Naive thymus-derived CD4-positive, alpha-beta T cell (primary cell): ENCODE results near the gene CCDC126. TPM values are rescaled to one million over a fixed set of nuclear protein-coding genes. Genes with fewer than 3 reads are reported as not detected.

Source experiments
- ATAC-seq: fragments of 150-1000 bp; cut with Tn5 transposase; 2 replicates; pipeline ENCODE4 v1.10.0; 2021; ENCODE audit warnings: mild to moderate bottlenecking, moderate library complexity
- CTCF ChIA-PET: fragments of 350-600 bp; sonication (Branson Sonifier 250); formaldehyde crosslinking; loops from one replicate; lab custom pipeline; 2021; ENCODE audit warnings: antibody characterized with exemption; lab: Charles Lee
- POLR2A ChIA-PET: fragments of 350-600 bp; sonication (Branson Sonifier 250); formaldehyde crosslinking; loops from one replicate; lab custom pipeline; 2021; ENCODE audit warnings: antibody characterized with exemption, inconsistent platforms; lab: Charles Lee
- DNase-seq, 9 donors: peaks; one replicate each; pipeline versions ENCODE4 v3.0.0 to v3.0.0-alpha.2; 2020 to 2022; ENCODE audit warnings: mixed read lengths in 1 of 9
- H3K27ac ChIP-seq: one replicate; pipeline ENCODE4 v1.7.0; 2013; ENCODE audit warnings: mild to moderate bottlenecking, low read depth, low read length, moderate library complexity
- H3K27me3 ChIP-seq, 2 donors: one replicate each; pipeline ENCODE4 v1.7.0; 2013; ENCODE audit warnings: low read length in 2 of 2, mild to moderate bottlenecking in 2 of 2, moderate library complexity in 2 of 2; ENCODE audit not compliant: control insufficient read depth in 2 of 2, insufficient read depth in 2 of 2
- H3K36me3 ChIP-seq, 3 experiments: 1 replicate in 2 of 3; 2 replicates in 1 of 3; pipeline ENCODE4 v1.7.0; 2013; ENCODE audit warnings: low read length in 3 of 3, mild to moderate bottlenecking in 3 of 3, moderate library complexity in 1 of 3; ENCODE audit not compliant: insufficient read depth in 3 of 3, control insufficient read depth in 2 of 3
- H3K4me1 ChIP-seq, 2 donors: one replicate each; pipeline ENCODE4 v1.7.0; 2013; ENCODE audit warnings: low read length in 2 of 2, mild to moderate bottlenecking in 2 of 2, moderate library complexity in 1 of 2; ENCODE audit not compliant: control insufficient read depth in 2 of 2, insufficient read depth in 2 of 2
- H3K4me3 ChIP-seq: 2 replicates; pipeline ENCODE4 v1.7.0; 2013; ENCODE audit warnings: mild to moderate bottlenecking, low read length
- H3K9me3 ChIP-seq, 3 experiments: 1 replicate in 2 of 3; 2 replicates in 1 of 3; pipeline ENCODE4 v1.7.0; 2013; ENCODE audit warnings: low read length in 3 of 3; ENCODE audit not compliant: control insufficient read depth in 2 of 3
- H3K27ac Mint-ChIP-seq, 9 donors: one replicate each; pipeline ENCODE4 v1.8.0; 2020 to 2022; ENCODE audit warnings: mixed read lengths in 9 of 9, mild to moderate bottlenecking in 8 of 9, moderate library complexity in 5 of 9, inconsistent platforms in 2 of 9
- H3K27me3 Mint-ChIP-seq, 5 donors: one replicate each; pipeline ENCODE4 v1.8.0; 2021 to 2022; ENCODE audit warnings: mixed read lengths in 5 of 5, mild to moderate bottlenecking in 1 of 5
- H3K36me3 Mint-ChIP-seq, 5 donors: one replicate each; pipeline ENCODE4 v1.8.0; 2020 to 2022; ENCODE audit warnings: mixed read lengths in 5 of 5, mild to moderate bottlenecking in 3 of 5, inconsistent platforms in 1 of 5
- H3K4me1 Mint-ChIP-seq, 7 donors: one replicate each; pipeline ENCODE4 v1.8.0; 2020 to 2022; ENCODE audit warnings: mixed read lengths in 7 of 7, mild to moderate bottlenecking in 3 of 7, inconsistent platforms in 1 of 7
- H3K4me3 Mint-ChIP-seq, 10 donors: one replicate each; pipeline ENCODE4 v1.8.0; 2020 to 2022; ENCODE audit warnings: mild to moderate bottlenecking in 10 of 10, mixed read lengths in 10 of 10, moderate library complexity in 6 of 10, inconsistent platforms in 2 of 10
- H3K9me3 Mint-ChIP-seq, 11 donors: one replicate each; pipeline ENCODE4 v1.8.0; 2020 to 2022; ENCODE audit warnings: mixed read lengths in 11 of 11, mild to moderate bottlenecking in 4 of 11, inconsistent platforms in 1 of 11, moderate library complexity in 1 of 11
- intact Hi-C, 2 donors: fragments of 100-400 bp; cut with micrococcal nuclease; formaldehyde crosslinking; loops; one replicate each; pipeline ENCODE4 v1.15.1; 2023
- polyA plus RNA-seq, 2 donors: library from polyadenylated mRNA; unstranded; fragments of 300-500 nt; fragmentation: Illumina TruSeq; gene quantifications; one replicate each; pipeline ENCODE4 v1.2.3, GENCODE V29; 2021
- total RNA-seq, 6 experiments: library from RNA in 5 of 6; stranded (reverse) in 5 of 6; gene quantifications; 1 replicate in 5 of 6; 2 replicates in 1 of 6; pipeline ENCODE4 v1.2.3 and lab custom pipeline; 2021 to 2026

The CCDC126 gene
- total and polyA plus RNA-seq, 7 experiments from 2014 or later, result 7.0 to 24.7 (median 16.8) TPM

GRCh38 chr7:23616593-23616992, 19.4 kb downstream of the CCDC126 start:
- H3K4me3 Mint-ChIP-seq, result no peak overlapping the region
- peaks cover 6 to 76% (median 66%) of the 10 kb centered on the region in 5 donors for H3K36me3 Mint-ChIP-seq
- H3K4me1 Mint-ChIP-seq, result peaks cover 0 to 1% (median 0%) of the 10 kb centered on the region in 7 donors
- Histone ChIP-seq H3K4me3 (no peak overlapping the region), H3K27ac (no peak overlapping the region), H3K27me3 (no peaks in the 10 kb centered on the region), H3K4me1 (no peaks in the 10 kb centered on the region), H3K9me3 (peaks cover 0 to 5% (median 0%) of the 10 kb centered on the region in 3 experiments), H3K36me3 (peaks cover 0 to 15% (median 0%) of the 10 kb centered on the region in 3 experiments)
- intact Hi-C loops, result no loop called here
- ATAC-seq (no peak), DNase-seq (no peak)
- CTCF ChIA-PET, result interaction anchor here (1.0 kb wide), 1 partner anchor 63 kb away, joined by 3 read pairs; no protein-coding TSS in a partner anchor
- no peak overlapping the region for H3K27ac Mint-ChIP-seq
- H3K27me3 Mint-ChIP-seq, result no peaks in the 10 kb centered on the region
- POLR2A ChIA-PET, result no interaction called here
- H3K9me3 Mint-ChIP-seq, result peaks cover 8 to 48% (median 29%) of the 10 kb centered on the region in 11 donors

DNA sequence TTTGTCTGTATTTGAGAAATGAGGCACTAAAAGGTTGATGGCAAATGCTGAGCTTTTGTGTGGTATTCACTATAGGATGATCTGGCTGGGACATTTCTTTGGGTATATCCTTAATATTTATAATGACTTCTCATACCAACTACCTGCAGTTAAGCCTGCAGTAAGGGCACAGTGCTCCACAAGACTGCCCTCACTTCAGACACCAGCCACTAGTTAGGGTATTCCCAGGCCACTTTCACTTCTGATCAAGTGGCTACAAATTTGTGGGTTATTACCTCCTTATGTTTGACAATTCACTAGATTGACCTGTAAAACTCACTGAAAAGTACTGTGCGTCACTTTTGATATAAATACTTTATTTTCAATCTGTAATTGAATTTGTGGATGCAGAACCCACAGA, 20.3 kb downstream of the CCDC126 start:
- intact Hi-C loops, result no loop called here
- H3K4me1 ChIP-seq, result no peaks in the 10 kb centered on the region
- Mint-ChIP-seq H3K27ac (no peak overlapping the region), H3K4me1 (peaks cover 0 to 10% (median 5%) of the 10 kb centered on the region in 7 donors), H3K9me3 (peaks cover 8 to 48% (median 29%) of the 10 kb centered on the region in 11 donors), H3K36me3 (peaks cover 6 to 78% (median 72%) of the 10 kb centered on the region in 5 donors), H3K4me3 (no peak overlapping the region), H3K27me3 (no peaks in the 10 kb centered on the region)
- DNase-seq, result no peak
- H3K4me3 ChIP-seq, result no peak overlapping the region
- no peak overlapping the region for H3K27ac ChIP-seq
- H3K36me3 ChIP-seq, result peaks cover 0 to 14% (median 0%) of the 10 kb centered on the region in 3 experiments
- ATAC-seq, result no peak
- no peaks in the 10 kb centered on the region for H3K27me3 ChIP-seq
- peaks cover 0 to 5% (median 0%) of the 10 kb centered on the region in 3 experiments for H3K9me3 ChIP-seq
- ChIA-PET CTCF (interaction anchor here (0.7 kb wide), 1 partner anchor 48 kb away, joined by 4 read pairs; no protein-coding TSS in a partner anchor), POLR2A (no interaction called here)

- Mint-ChIP-seq H3K4me1 (peaks cover 0 to 11% (median 5%) of the 10 kb centered on the region in 7 donors), H3K27me3 (no peaks in the 10 kb centered on the region), H3K9me3 (peaks cover 8 to 48% (median 29%) of the 10 kb centered on the region in 11 donors), H3K36me3 (peaks cover 6 to 74% (median 68%) of the 10 kb centered on the region in 5 donors), H3K27ac (no peak overlapping the region), H3K4me3 (no peak overlapping the region)
- Histone ChIP-seq H3K4me3 (no peak overlapping the region), H3K27ac (no peak overlapping the region), H3K9me3 (peaks cover 0 to 5% (median 0%) of the 10 kb centered on the region in 3 experiments), H3K36me3 (peaks cover 0 to 11% (median 0%) of the 10 kb centered on the region in 3 experiments), H3K4me1 (no peaks in the 10 kb centered on the region), H3K27me3 (no peaks in the 10 kb centered on the region)
- intact Hi-C loops, result no loop called here
- POLR2A ChIA-PET, result no interaction called here
- ATAC-seq (no peak), DNase-seq (no peak)
- CTCF ChIA-PET, result no interaction called here
These were observed 21.1 kb downstream of the CCDC126 start for GRCh38 chr7:23618241-23618640.

- ATAC-seq (no peak), DNase-seq (no peak)
- POLR2A ChIA-PET, result no interaction called here
- peaks cover 0 to 8% (median 0%) of the 10 kb centered on the region in 3 experiments for H3K36me3 ChIP-seq
- no peaks in the 10 kb centered on the region for H3K27me3 ChIP-seq
- H3K4me1 Mint-ChIP-seq, result peaks cover 0 to 13% (median 7%) of the 10 kb centered on the region in 7 donors
- no peak overlapping the region for H3K4me3 Mint-ChIP-seq
- H3K36me3 Mint-ChIP-seq, result peaks cover 6 to 66% (median 59%) of the 10 kb centered on the region in 5 donors
- H3K27ac ChIP-seq, result no peak overlapping the region
- intact Hi-C loops, result no loop called here
- CTCF ChIA-PET, result no interaction called here
- H3K9me3 ChIP-seq, result peaks cover 0 to 5% (median 0%) of the 10 kb centered on the region in 3 experiments
- no peak overlapping the region for H3K4me3 ChIP-seq
- H3K27me3 Mint-ChIP-seq, result no peaks in the 10 kb centered on the region
- H3K9me3 Mint-ChIP-seq, result peaks cover 8 to 43% (median 28%) of the 10 kb centered on the region in 11 donors
- no peaks in the 10 kb centered on the region for H3K4me1 ChIP-seq
- no peak overlapping the region for H3K27ac Mint-ChIP-seq
These were observed 22.0 kb downstream of the CCDC126 start for GRCh38 chr7:23619141-23619540.

DNA sequence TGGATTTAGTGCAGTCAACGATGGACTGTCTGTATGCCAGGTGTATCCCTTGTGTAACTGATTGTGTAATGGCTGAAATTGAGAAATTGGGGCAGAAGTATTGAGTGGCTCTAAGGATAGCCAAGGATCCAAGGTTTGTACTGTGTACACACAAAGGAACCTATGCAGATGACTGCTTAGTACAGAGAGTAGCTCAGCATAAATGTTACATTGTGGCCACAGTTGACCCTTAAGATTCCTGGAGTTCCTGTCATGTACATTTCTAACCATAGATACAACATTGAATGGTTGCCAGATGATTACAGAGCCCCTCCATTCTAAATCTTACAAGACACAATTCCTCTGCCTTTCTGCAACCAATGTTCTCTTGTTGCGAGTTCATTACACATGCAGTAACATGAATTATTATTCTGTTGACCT, 25.3 kb downstream of the CCDC126 start:
- Mint-ChIP-seq H3K27me3 (no peaks in the 10 kb centered on the region), H3K27ac (no peak overlapping the region), H3K4me1 (peaks cover 0 to 23% (median 8%) of the 10 kb centered on the region in 7 donors), H3K4me3 (no peak overlapping the region), H3K36me3 (peaks cover 0 to 46% (median 34%) of the 10 kb centered on the region in 5 donors), H3K9me3 (peaks cover 4 to 18% (median 11%) of the 10 kb centered on the region in 11 donors)
- intact Hi-C loops, result no loop called here
- Histone ChIP-seq H3K27ac (no peak overlapping the region), H3K9me3 (peaks cover 0 to 3% (median 0%) of the 10 kb centered on the region in 3 experiments), H3K36me3 (no peaks in the 10 kb centered on the region), H3K4me3 (no peak overlapping the region), H3K4me1 (no peaks in the 10 kb centered on the region), H3K27me3 (no peaks in the 10 kb centered on the region)
- no peak for ATAC-seq
- ChIA-PET CTCF (interaction anchor here (0.6 kb wide), 1 partner anchor 57 kb away, joined by 4 read pairs; the partner anchor contains the start of gene FAM221A), POLR2A (no interaction called here)
- no peak for DNase-seq

- no peak overlapping the region for H3K4me3 ChIP-seq
- Mint-ChIP-seq H3K4me3 (no peak overlapping the region), H3K9me3 (no peaks in the 10 kb centered on the region), H3K27ac (no peak overlapping the region), H3K27me3 (no peaks in the 10 kb centered on the region), H3K4me1 (peaks cover 0 to 11% (median 5%) of the 10 kb centered on the region in 7 donors), H3K36me3 (peaks cover 0 to 19% (median 9%) of the 10 kb centered on the region in 5 donors)
- DNase-seq (no peak), ATAC-seq (no peak)
- ChIA-PET CTCF (no interaction called here), POLR2A (no interaction called here)
- H3K36me3 ChIP-seq, result peaks cover 0 to 6% (median 4%) of the 10 kb centered on the region in 3 experiments
- no peak overlapping the region for H3K27ac ChIP-seq
- H3K4me1 ChIP-seq, result no peaks in the 10 kb centered on the region
- intact Hi-C loops, result no loop called here
- H3K9me3 ChIP-seq, result no peaks in the 10 kb centered on the region
- no peaks in the 10 kb centered on the region for H3K27me3 ChIP-seq
These were observed 31.2 kb downstream of the CCDC126 start for GRCh38 chr7:23628370-23628769.

- no peak overlapping the region for H3K4me3 ChIP-seq
- H3K36me3 Mint-ChIP-seq, result peaks cover 0 to 20% (median 5%) of the 10 kb centered on the region in 5 donors
- peaks cover 0 to 6% (median 4%) of the 10 kb centered on the region in 3 experiments for H3K36me3 ChIP-seq
- H3K9me3 Mint-ChIP-seq, result no peaks in the 10 kb centered on the region
- H3K4me3 Mint-ChIP-seq, result no peak overlapping the region
- ATAC-seq (no peak), DNase-seq (no peak)
- ChIA-PET CTCF (no interaction called here), POLR2A (no interaction called here)
- H3K27me3 ChIP-seq, result no peaks in the 10 kb centered on the region
- no peak overlapping the region for H3K27ac ChIP-seq
- no peaks in the 10 kb centered on the region for H3K4me1 ChIP-seq
- intact Hi-C loops, result no loop called here
- no peaks in the 10 kb centered on the region for H3K9me3 ChIP-seq
- H3K27me3 Mint-ChIP-seq, result no peaks in the 10 kb centered on the region
- peaks cover 0 to 6% (median 0%) of the 10 kb centered on the region in 7 donors for H3K4me1 Mint-ChIP-seq
- no peak overlapping the region for H3K27ac Mint-ChIP-seq
These were observed 36.2 kb downstream of the CCDC126 start for GRCh38 chr7:23633417-23633816.
